Nephron progenitor cell (in vitro differentiated cells): Measurements from ENCODE around the gene SP2.

Experiments used
- DNase-seq: peaks from one replicate; pipeline ENCODE4 v3.0.0; 2021
- H3K27ac Mint-ChIP-seq: 2 replicates; pipeline ENCODE4 v1.8.0; 2021; ENCODE audit warnings: mild to moderate bottlenecking, moderate library complexity, mixed read lengths
- H3K27me3 Mint-ChIP-seq: 2 replicates; pipeline ENCODE4 v1.8.0; 2021; ENCODE audit warnings: mild to moderate bottlenecking, low read depth, mixed read lengths; ENCODE audit not compliant: poor library complexity
- H3K36me3 Mint-ChIP-seq: 2 replicates; pipeline ENCODE4 v1.8.0; 2021; ENCODE audit warnings: low read depth, mixed read lengths
- H3K4me1 Mint-ChIP-seq: 2 replicates; pipeline ENCODE4 v1.8.0; 2021; ENCODE audit warnings: mixed read lengths
- H3K4me3 Mint-ChIP-seq: 2 replicates; pipeline ENCODE4 v1.8.0; 2021; ENCODE audit warnings: mild to moderate bottlenecking, moderate library complexity, mixed read lengths
- H3K9me3 Mint-ChIP-seq: 2 replicates; pipeline ENCODE4 v1.8.0; 2021; ENCODE audit warnings: mild to moderate bottlenecking, moderate library complexity, mixed read lengths
- CTCF ChIP-seq: fragments of 200-600 bp; sonication (generic); IDR thresholded peaks from 2 replicates; pipeline ENCODE4 v1.5.0; 2021; ENCODE audit warnings: antibody characterized with exemption

The SP2 gene

GRCh38 chr17:47945529-47946508 lies 49.8 kb downstream of the SP2 start:
- peaks cover 14% of the 10 kb centered on the region for H3K27me3 Mint-ChIP-seq

GRCh38 chr17:47946516-47946915 lies 50.5 kb downstream of the SP2 start:
- no peak for TF ChIP-seq CTCF
- no peaks in the 10 kb centered on the region for H3K36me3 Mint-ChIP-seq
- H3K27ac Mint-ChIP-seq = no peak overlapping the region

More at GRCh38 chr17:47945529-47946508, 49.8 kb downstream of the SP2 start:
- Mint-ChIP-seq H3K27ac (peak overlapping the region; percentile 58), H3K4me3 (no peak overlapping the region), H3K9me3 (peaks cover 5% of the 10 kb centered on the region), H3K4me1 (peaks cover 27% of the 10 kb centered on the region), H3K36me3 (no peaks in the 10 kb centered on the region)
- DNase-seq = no peak
- TF ChIP-seq CTCF = no peak

GRCh38 chr17:47946929-47947397 lies 50.9 kb downstream of the SP2 start:
- DNase-seq = peak; percentile 69

More at GRCh38 chr17:47946516-47946915, 50.5 kb downstream of the SP2 start:
- Mint-ChIP-seq H3K9me3 (no peaks in the 10 kb centered on the region), H3K27me3 (peaks cover 7% of the 10 kb centered on the region), H3K4me1 (peaks cover 27% of the 10 kb centered on the region), H3K4me3 (no peak overlapping the region)
- no peak for DNase-seq

GRCh38 chr17:47948706-47949196 lies 52.7 kb downstream of the SP2 start:
- peaks cover 17% of the 10 kb centered on the region for H3K4me1 Mint-ChIP-seq
- H3K4me3 Mint-ChIP-seq = no peak overlapping the region
- H3K27me3 Mint-ChIP-seq = peaks cover 7% of the 10 kb centered on the region
- H3K27ac Mint-ChIP-seq = no peak overlapping the region
- no peaks in the 10 kb centered on the region for H3K36me3 Mint-ChIP-seq
- no peaks in the 10 kb centered on the region for H3K9me3 Mint-ChIP-seq
- DNase-seq = no peak
- no peak for TF ChIP-seq CTCF

More at GRCh38 chr17:47946929-47947397, 50.9 kb downstream of the SP2 start:
- Mint-ChIP-seq H3K27ac (peak overlapping the region; percentile 36), H3K36me3 (no peaks in the 10 kb centered on the region), H3K4me1 (peaks cover 24% of the 10 kb centered on the region), H3K9me3 (no peaks in the 10 kb centered on the region), H3K27me3 (peaks cover 9% of the 10 kb centered on the region), H3K4me3 (no peak overlapping the region)
- peak; percentile 88 for TF ChIP-seq CTCF

- peak; percentile 91 for TF ChIP-seq CTCF
- H3K27ac Mint-ChIP-seq = peak overlapping the region; percentile 41
- peak; percentile 98 for DNase-seq
- H3K4me1 Mint-ChIP-seq = peaks cover 17% of the 10 kb centered on the region
- H3K27me3 Mint-ChIP-seq = peaks cover 7% of the 10 kb centered on the region
- H3K9me3 Mint-ChIP-seq = no peaks in the 10 kb centered on the region
- H3K36me3 Mint-ChIP-seq = no peaks in the 10 kb centered on the region
- peak overlapping the region; percentile 60 for H3K4me3 Mint-ChIP-seq
Measured at GRCh38 chr17:47949197-47949759, 53.2 kb downstream of the SP2 start.
